ENCODE results near the gene SCRN3. TPM values are rescaled to one million over a fixed set of nuclear protein-coding genes. Genes with fewer than 3 reads are reported as not detected.

Gene SCRN3
- total and polyA plus RNA-seq, 4 donors, result 11.0 to 34.0 (median 18.6) TPM

GRCh38 chr2:174436351-174436750, 40.8 kb downstream of the SCRN3 start:
- DNase-seq, result no peak
- H3K4me1 ChIP-seq (ENCODE audit: control insufficient read depth in 5 of 5, insufficient read depth in 5 of 5, low read length in 5 of 5), result no peaks in the 10 kb centered on the region
- no peak overlapping the region for H3K27ac ChIP-seq (ENCODE audit: low read depth in 1 of 2, low read length in 1 of 2)
- no peak for ATAC-seq (ENCODE audit: insufficient read depth, low FRiP score)
- no peak overlapping the region for H3K4me3 ChIP-seq
- H3K9ac ChIP-seq (ENCODE audit: insufficient read depth in 1 of 2, low read length in 2 of 2), result no peak overlapping the region
- TF ChIP-seq CTCF (IDR thresholded peaks at IDR 0.05; ENCODE audit: control extremely low read depth, extremely low read depth), result no peak
- no peaks in the 10 kb centered on the region for H3K9me3 ChIP-seq (ENCODE audit: control insufficient read depth in 4 of 4, insufficient read depth in 3 of 4, low read length in 3 of 4)
- H3K27me3 ChIP-seq (ENCODE audit: control insufficient read depth in 3 of 3, insufficient read depth in 3 of 3, low read length in 2 of 3), result no peaks in the 10 kb centered on the region
- H3K36me3 ChIP-seq (ENCODE audit: control insufficient read depth in 4 of 4, insufficient read depth in 4 of 4, low read length in 4 of 4), result peaks cover 0 to 9% (median 0%) of the 10 kb centered on the region in 4 donors

GRCh38 chr2:174438146-174438886, 42.8 kb downstream of the SCRN3 start:
- H3K4me3 ChIP-seq, result no peak overlapping the region
- ATAC-seq (ENCODE audit: insufficient read depth, low FRiP score) (no peak), DNase-seq (peak in 1 of 3 donors; percentile 5)
- WGBS, 2 donors, result 70 to 87% methylated on average over 13 of the region's 13 CpGs
- no peak overlapping the region for H3K27ac ChIP-seq (ENCODE audit: low read depth in 1 of 2, low read length in 1 of 2)
- no peaks in the 10 kb centered on the region for H3K9me3 ChIP-seq (ENCODE audit: control insufficient read depth in 4 of 4, insufficient read depth in 3 of 4, low read length in 3 of 4)
- H3K27me3 ChIP-seq (ENCODE audit: control insufficient read depth in 3 of 3, insufficient read depth in 3 of 3, low read length in 2 of 3), result no peaks in the 10 kb centered on the region
- no peak for TF ChIP-seq CTCF (IDR thresholded peaks at IDR 0.05; ENCODE audit: control extremely low read depth, extremely low read depth)
- H3K4me1 ChIP-seq (ENCODE audit: control insufficient read depth in 5 of 5, insufficient read depth in 5 of 5, low read length in 5 of 5), result no peaks in the 10 kb centered on the region
- peaks cover 0 to 8% (median 1%) of the 10 kb centered on the region in 4 donors for H3K36me3 ChIP-seq (ENCODE audit: control insufficient read depth in 4 of 4, insufficient read depth in 4 of 4, low read length in 4 of 4)
- no peak overlapping the region for H3K9ac ChIP-seq (ENCODE audit: insufficient read depth in 1 of 2, low read length in 2 of 2)

- ATAC-seq (ENCODE audit: insufficient read depth, low FRiP score), result no peak
- no peak for TF ChIP-seq CTCF (IDR thresholded peaks at IDR 0.05; ENCODE audit: control extremely low read depth, extremely low read depth)
- Histone ChIP-seq H3K4me1 (ENCODE audit: control insufficient read depth in 5 of 5, insufficient read depth in 5 of 5, low read length in 5 of 5) (no peaks in the 10 kb centered on the region), H3K27ac (ENCODE audit: low read depth in 1 of 2, low read length in 1 of 2) (no peak overlapping the region), H3K4me3 (no peak overlapping the region), H3K27me3 (ENCODE audit: control insufficient read depth in 3 of 3, insufficient read depth in 3 of 3, low read length in 2 of 3) (no peaks in the 10 kb centered on the region), H3K36me3 (ENCODE audit: control insufficient read depth in 4 of 4, insufficient read depth in 4 of 4, low read length in 4 of 4) (peaks cover 0 to 4% (median 1%) of the 10 kb centered on the region in 4 donors), H3K9me3 (ENCODE audit: control insufficient read depth in 4 of 4, insufficient read depth in 3 of 4, low read length in 3 of 4) (no peaks in the 10 kb centered on the region), H3K9ac (ENCODE audit: insufficient read depth in 1 of 2, low read length in 2 of 2) (no peak overlapping the region)
- DNase-seq, result no peak
- 85 to 98% methylated on average over 2 of the region's 2 CpGs for WGBS, 2 donors
Observed at GRCh38 chr2:174439323-174439722, 43.8 kb downstream of the SCRN3 start.

- TF ChIP-seq CTCF (IDR thresholded peaks at IDR 0.05; ENCODE audit: control extremely low read depth, extremely low read depth), result no peak
- Histone ChIP-seq H3K27me3 (ENCODE audit: control insufficient read depth in 3 of 3, insufficient read depth in 3 of 3, low read length in 2 of 3) (no peaks in the 10 kb centered on the region), H3K9ac (ENCODE audit: insufficient read depth in 1 of 2, low read length in 2 of 2) (no peak overlapping the region), H3K9me3 (ENCODE audit: control insufficient read depth in 4 of 4, insufficient read depth in 3 of 4, low read length in 3 of 4) (no peaks in the 10 kb centered on the region), H3K36me3 (ENCODE audit: control insufficient read depth in 4 of 4, insufficient read depth in 4 of 4, low read length in 4 of 4) (peaks cover 0 to 7% (median 1%) of the 10 kb centered on the region in 4 donors), H3K27ac (ENCODE audit: low read depth in 1 of 2, low read length in 1 of 2) (no peak overlapping the region), H3K4me1 (ENCODE audit: control insufficient read depth in 5 of 5, insufficient read depth in 5 of 5, low read length in 5 of 5) (no peaks in the 10 kb centered on the region), H3K4me3 (no peak overlapping the region)
- WGBS, 2 donors, result 94 to 95% methylated on average over 2 of the region's 2 CpGs
- DNase-seq (no peak), ATAC-seq (ENCODE audit: insufficient read depth, low FRiP score) (no peak)
Observed at GRCh38 chr2:174439950-174440349, 44.4 kb downstream of the SCRN3 start.
